HG02884 (cell line): ENCODE data around the gene ZDHHC15.
"Not testable (repeated sequence)": the region's sequence is repeated elsewhere in the genome, so short reads cannot be mapped to it uniquely, and the experiment has no call there.

ENCODE experiments used
- ATAC-seq: cut with Tn5 transposase; IDR thresholded peaks from one replicate; pipeline ENCODE4 v1.9.1; 2021; ENCODE audit warnings: mild to moderate bottlenecking, moderate library complexity; ENCODE audit not compliant: unreplicated experiment

The ZDHHC15 gene, protein sequence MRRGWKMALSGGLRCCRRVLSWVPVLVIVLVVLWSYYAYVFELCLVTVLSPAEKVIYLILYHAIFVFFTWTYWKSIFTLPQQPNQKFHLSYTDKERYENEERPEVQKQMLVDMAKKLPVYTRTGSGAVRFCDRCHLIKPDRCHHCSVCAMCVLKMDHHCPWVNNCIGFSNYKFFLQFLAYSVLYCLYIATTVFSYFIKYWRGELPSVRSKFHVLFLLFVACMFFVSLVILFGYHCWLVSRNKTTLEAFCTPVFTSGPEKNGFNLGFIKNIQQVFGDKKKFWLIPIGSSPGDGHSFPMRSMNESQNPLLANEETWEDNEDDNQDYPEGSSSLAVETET

GRCh38 chrX:75522565-75523431 lies at the start of gene ZDHHC15:
TSS of gene ZDHHC15 (minus strand) at chrX:75523037. CDS start at chrX:75523024, 13 bp downstream.
- ATAC-seq = no peak

DNA sequence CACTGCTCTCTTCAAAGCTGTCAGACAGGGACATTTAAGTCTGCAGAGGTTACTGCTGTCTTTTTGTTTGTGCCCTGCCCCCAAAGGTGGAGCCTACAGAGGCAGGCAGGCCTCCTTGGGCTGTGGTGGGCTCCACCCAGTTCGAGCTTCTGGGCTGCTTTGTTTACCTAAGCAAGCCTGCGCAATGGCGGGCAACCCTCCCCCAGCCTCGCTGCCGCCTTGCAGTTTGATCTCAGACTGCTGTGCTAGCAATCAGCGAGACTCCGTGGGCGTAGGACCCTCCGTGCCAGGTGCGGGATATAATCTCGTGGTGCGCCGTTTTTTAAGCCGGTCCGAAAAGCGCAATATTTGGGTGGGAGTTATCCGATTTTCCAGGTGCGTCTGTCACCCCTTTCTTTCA lies 37.7 kb upstream of the ZDHHC15 start:
- not testable (repeated sequence) for ATAC-seq

- no peak for ATAC-seq
These were observed 24.9 kb upstream of the ZDHHC15 start for GRCh38 chrX:75547783-75548182.

- ATAC-seq = no peak
These were observed 24.1 kb upstream of the ZDHHC15 start for GRCh38 chrX:75546724-75547511.

DNA sequence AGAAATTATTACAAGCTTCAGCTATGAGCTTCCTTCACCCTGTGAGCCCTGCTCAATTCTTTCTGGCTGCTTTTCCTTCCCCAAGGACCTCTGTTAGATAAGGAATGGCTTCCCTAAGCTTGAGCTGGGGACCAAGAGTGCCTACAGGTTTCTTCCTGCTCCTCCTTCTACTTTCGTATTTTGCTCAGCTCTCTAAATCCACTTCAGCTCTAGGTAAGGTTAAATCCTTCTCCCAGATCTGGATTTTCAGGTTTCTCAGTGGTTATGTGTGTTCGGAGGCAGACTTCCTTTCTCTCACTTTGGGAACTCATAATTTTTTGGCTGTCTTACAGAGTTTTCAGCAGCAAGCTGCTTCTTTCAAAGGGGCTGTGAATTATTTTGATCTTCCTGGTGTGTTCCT lies 21.9 kb upstream of the ZDHHC15 start:
- no peak for ATAC-seq

DNA sequence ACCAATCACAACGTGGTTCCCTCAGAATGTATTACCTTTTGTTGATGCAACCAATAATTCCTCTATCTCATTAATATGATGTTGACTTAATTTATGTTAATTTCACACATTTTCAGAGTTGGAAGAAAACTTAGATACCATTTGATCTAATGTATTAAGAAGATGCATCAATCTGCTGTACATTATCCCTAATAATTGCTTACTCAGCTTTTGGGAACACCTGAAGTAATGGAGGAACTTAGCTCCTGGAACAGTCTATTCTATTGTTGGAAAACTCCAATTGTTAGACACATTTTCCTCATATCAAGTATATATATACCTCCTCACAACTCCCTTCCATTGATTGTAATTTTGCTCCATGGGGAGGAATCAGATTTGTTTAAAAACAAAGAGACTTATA lies 38.9 kb downstream of the ZDHHC15 start:
- no peak for ATAC-seq

DNA sequence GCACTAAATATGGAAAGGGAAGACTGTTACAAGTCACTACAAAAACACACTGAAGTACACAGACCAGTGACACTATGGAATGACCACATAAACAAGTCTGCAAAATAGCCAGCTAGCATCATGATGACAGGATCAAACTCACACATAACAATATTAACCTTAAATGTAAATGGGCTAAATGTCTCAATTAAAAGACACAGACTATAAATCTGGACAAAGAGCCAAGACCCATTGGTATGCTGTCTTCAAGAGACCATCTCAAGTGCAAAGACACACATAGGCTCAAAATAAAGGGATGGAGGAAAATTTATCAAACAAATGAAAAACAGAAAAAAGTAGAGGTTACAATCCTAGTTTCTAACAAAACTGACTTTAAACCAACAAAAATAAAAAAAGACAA lies 61.1 kb downstream of the ZDHHC15 start:
- not testable (repeated sequence) for ATAC-seq

GRCh38 chrX:75421688-75422230 lies 101.1 kb downstream of the ZDHHC15 start:
- ATAC-seq = no peak

DNA sequence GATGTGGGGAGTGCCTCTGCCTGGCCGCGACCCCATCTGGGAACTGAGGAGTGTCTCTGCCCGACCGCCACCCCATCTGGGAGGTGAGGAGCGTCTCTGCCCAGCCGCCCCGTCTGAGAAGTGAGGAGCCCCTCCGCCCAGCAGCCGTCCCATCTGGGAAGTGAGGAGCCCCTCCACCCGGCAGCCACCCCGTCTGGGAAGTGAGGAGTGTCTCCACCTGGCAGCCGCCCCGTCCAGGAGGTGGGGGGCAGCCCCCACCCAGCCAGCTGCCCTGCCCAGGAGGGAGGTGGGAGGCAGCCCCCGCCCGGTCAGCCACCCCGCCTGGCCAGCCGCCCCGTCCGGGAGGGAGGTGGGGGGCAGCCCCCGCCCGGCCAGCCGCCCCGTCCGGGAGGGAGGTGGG lies 115.7 kb downstream of the ZDHHC15 start:
- ATAC-seq = not testable (repeated sequence)

- ATAC-seq = no peak
These were observed 132.4 kb downstream of the ZDHHC15 start for GRCh38 chrX:75390470-75390869.

DNA sequence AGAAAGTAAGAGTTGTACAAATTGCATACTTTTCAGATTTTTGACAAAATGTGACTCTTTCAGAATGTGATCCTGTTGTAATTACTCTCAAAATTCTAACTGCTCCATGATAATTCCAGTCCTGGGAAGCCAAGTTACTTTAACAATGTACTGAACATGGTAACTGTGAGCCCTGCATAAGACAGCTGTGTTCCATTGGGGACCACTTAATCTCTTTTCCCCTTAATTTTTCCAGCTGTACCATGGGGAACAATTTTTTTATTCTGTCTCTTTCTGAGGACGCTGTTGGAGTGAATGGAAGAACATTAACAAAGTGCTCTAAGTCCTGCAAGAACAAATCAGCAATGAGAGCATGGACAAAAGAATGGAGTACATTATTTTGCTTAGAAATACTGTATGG lies 153.1 kb downstream of the ZDHHC15 start:
- no peak for ATAC-seq

DNA sequence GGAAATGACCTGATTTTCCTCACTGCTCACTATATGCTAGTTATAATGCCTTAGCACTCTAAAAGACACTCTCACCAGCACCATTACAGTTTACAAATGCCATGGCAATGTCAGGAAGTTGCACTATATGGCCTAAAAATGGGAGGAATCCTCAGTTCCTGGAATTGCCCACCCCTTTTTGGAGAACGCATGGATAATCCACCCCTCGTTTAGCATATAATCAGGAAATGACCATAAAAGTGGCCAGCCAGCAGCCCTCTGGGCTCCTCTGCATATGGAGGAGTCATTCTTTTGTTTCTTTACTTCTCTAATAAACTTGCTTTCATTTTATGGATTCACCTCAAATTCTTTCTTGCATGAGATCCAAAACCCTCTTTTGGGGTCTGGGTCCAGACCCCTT lies 156.0 kb downstream of the ZDHHC15 start:
- ATAC-seq = no peak

- ATAC-seq = no peak
These were observed 157.4 kb downstream of the ZDHHC15 start for GRCh38 chrX:75365243-75365975.

DNA sequence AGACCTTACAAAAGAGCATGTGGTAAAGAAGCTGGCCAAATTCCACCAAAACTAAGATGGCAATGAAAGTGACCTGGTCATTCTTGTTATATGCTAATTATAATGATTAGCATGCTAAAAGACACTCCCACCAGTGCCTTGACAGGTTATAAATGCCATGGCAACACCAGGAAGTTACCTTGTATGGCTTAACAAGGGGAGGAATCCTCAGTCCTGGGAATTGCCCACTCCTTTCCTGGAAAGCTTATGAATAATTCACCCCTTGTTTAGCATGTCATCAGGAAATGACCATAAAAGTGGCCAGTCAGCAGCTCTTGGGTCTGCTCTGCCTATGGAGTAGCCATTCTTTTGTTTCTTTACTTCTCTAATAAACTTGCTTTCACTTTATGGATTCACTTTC lies 161.0 kb downstream of the ZDHHC15 start:
- no peak for ATAC-seq

DNA sequence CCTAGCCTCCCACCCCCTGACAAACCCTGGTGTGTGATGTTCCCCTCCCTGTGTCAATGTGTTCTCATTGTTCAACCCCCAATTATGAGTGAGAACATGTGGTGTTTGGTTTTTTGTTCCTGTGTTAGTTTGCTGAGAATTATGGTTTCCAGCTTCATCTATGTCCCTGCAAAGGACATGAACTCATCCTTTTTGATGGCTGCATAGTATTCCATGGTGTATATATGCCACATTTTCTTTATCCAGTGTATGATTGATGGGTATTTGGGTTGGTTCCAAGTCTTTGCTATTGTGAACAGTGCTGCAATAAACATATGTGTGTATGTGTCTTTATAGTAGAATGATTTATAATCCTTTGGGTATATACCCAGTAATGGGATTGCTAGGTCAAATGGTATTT lies 174.2 kb downstream of the ZDHHC15 start:
- not testable (repeated sequence) for ATAC-seq

- no peak for ATAC-seq
These were observed 185.3 kb downstream of the ZDHHC15 start for GRCh38 chrX:75337525-75337924.

- no peak for ATAC-seq
These were observed 187.7 kb downstream of the ZDHHC15 start for GRCh38 chrX:75335127-75335458.

DNA sequence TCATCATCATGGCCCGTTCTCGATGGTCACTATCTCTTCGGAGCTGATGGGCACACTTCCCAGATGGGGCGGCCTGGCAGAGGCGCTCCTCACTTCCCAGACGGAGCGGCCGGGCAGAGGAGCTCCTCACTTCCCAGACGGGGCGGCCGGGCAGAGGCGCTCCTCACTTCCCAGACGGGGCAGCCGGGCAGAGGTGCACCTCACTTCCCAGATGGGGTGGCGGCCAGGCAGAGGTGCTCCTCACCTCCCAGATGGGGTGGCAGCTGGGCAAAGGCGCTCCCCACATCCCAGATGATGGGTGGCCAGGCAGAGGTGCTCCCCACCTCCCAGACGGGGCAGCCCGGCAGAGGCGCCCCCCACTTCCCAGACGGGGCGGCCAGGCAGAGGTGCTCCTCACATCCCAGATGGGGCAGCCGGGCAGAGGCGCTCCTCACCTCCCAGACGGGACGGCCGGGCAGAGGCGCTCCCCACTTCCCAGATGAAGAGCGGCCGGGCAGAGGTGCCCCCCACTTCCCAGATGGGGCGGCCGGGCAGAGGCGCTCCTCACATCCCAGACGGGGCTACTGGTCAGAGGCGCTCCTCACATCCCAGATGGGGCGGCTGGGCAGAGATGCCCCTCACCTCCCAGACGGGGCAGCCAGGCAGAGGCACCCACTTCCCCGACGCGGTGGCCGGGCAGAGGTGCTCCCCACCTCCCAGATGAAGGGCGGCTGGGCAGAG lies 188.3 kb downstream of the ZDHHC15 start:
- not testable (repeated sequence) for ATAC-seq

DNA sequence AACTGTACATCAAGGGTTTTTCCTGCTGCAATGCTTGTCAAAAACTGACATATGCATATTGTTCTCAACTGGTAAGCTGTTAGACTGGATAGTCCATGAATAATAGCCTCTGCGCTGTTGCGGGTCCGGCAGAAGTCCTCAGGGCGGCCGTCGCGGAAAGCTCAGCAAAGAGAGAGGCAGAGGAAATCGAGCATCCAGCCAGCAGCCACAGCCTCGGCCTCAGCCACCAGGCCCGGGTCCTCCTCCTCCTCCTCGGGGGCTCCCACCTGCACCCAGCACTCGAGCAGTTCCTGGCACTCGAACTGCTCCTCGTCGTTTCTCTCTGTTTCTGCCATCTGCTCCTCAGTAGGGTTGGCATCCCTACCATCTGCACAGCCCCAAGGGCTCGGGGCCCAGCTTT lies 195.2 kb downstream of the ZDHHC15 start:
- ATAC-seq = no peak
